ENCODE results near the gene IL15. TPM values are rescaled to one million over a fixed set of nuclear protein-coding genes. Genes with fewer than 3 reads are reported as not detected.
"Not testable (repeated sequence)": the region's sequence is repeated elsewhere in the genome, so short reads cannot be mapped to it uniquely, and the experiment has no call there.

The IL15 gene
- total RNA-seq, 1 donor from 2014 or later: 3.8 TPM

- Mint-ChIP-seq H3K4me1 (ENCODE audit: unreplicated experiment) (peaks cover 6% of the 10 kb centered on the region), H3K4me3 (ENCODE audit: unreplicated experiment) (no peak overlapping the region), H3K36me3 (ENCODE audit: unreplicated experiment) (peaks cover 27% of the 10 kb centered on the region), H3K27ac (ENCODE audit: unreplicated experiment) (no peak overlapping the region), H3K9me3 (ENCODE audit: unreplicated experiment) (peaks cover 54% of the 10 kb centered on the region), H3K27me3 (ENCODE audit: unreplicated experiment) (no peaks in the 10 kb centered on the region)
- no peak for DNase-seq (ENCODE audit: extremely low spot score, unreplicated experiment)
- TF ChIP-seq, protein P1, sequence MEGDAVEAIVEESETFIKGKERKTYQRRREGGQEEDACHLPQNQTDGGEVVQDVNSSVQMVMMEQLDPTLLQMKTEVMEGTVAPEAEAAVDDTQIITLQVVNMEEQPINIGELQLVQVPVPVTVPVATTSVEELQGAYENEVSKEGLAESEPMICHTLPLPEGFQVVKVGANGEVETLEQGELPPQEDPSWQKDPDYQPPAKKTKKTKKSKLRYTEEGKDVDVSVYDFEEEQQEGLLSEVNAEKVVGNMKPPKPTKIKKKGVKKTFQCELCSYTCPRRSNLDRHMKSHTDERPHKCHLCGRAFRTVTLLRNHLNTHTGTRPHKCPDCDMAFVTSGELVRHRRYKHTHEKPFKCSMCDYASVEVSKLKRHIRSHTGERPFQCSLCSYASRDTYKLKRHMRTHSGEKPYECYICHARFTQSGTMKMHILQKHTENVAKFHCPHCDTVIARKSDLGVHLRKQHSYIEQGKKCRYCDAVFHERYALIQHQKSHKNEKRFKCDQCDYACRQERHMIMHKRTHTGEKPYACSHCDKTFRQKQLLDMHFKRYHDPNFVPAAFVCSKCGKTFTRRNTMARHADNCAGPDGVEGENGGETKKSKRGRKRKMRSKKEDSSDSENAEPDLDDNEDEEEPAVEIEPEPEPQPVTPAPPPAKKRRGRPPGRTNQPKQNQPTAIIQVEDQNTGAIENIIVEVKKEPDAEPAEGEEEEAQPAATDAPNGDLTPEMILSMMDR (IDR thresholded peaks at IDR 0.05): no peak
These were observed 103.3 kb downstream of the IL15 start for GRCh38 chr4:141739636-141740035.

DNA sequence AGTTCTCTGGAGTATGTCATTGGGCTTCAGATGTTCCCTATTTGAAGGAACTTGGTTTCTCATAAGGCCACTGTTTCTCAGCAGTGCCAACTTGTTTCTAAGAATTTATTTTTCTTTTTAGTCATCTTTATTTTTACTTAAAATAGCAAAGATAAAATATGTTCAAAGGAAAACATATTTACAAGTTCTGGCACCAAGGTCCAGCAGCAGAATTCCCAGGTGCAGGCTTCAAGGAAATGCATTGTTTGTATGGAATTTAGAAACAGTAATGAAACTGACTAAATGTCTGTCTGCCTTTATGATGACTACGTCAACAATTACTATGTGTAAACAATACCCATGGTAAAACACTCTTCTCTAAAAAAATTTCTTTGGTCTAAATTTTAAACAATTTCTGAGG is 109.6 kb downstream of the IL15 start:
- TF ChIP-seq, protein P1 (IDR thresholded peaks at IDR 0.05): no peak
- no peak overlapping the region for H3K27ac Mint-ChIP-seq (ENCODE audit: unreplicated experiment)
- no peak for DNase-seq (ENCODE audit: extremely low spot score, unreplicated experiment)
- peaks cover 5% of the 10 kb centered on the region for H3K36me3 Mint-ChIP-seq (ENCODE audit: unreplicated experiment)
- peaks cover 8% of the 10 kb centered on the region for H3K4me1 Mint-ChIP-seq (ENCODE audit: unreplicated experiment)
- H3K4me3 Mint-ChIP-seq (ENCODE audit: unreplicated experiment): no peak overlapping the region
- peaks cover 3% of the 10 kb centered on the region for H3K27me3 Mint-ChIP-seq (ENCODE audit: unreplicated experiment)
- peaks cover 20% of the 10 kb centered on the region for H3K9me3 Mint-ChIP-seq (ENCODE audit: unreplicated experiment)

DNA sequence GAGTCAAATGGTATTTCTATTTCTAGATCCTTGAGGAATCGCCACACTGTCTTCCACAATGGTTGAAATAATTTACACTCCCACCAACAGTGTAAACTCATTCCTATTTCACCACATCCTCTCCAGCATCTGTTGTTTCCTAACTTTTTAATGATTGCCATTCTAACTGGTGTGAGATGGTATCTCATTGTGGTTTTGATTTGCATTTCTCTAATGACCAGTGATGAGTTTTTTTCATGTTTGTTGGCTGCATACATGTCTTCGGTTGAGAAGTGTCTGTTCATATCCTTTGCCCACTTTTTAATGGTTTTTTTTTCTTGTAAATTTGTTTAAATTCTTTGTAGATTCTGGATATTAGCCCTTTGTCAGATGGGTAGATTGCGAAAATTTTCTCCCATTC is 115.4 kb downstream of the IL15 start:
- H3K9me3 Mint-ChIP-seq (ENCODE audit: unreplicated experiment); DNase-seq (ENCODE audit: extremely low spot score, unreplicated experiment); H3K4me3 Mint-ChIP-seq (ENCODE audit: unreplicated experiment); H3K27me3 Mint-ChIP-seq (ENCODE audit: unreplicated experiment); H3K36me3 Mint-ChIP-seq (ENCODE audit: unreplicated experiment); H3K27ac Mint-ChIP-seq (ENCODE audit: unreplicated experiment); H3K4me1 Mint-ChIP-seq (ENCODE audit: unreplicated experiment): not testable (repeated sequence)

GRCh38 chr4:141757287-141757686 is 120.9 kb downstream of the IL15 start:
- Mint-ChIP-seq H3K4me1 (ENCODE audit: unreplicated experiment) (peaks cover 15% of the 10 kb centered on the region), H3K27me3 (ENCODE audit: unreplicated experiment) (no peaks in the 10 kb centered on the region), H3K27ac (ENCODE audit: unreplicated experiment) (peak overlapping the region; percentile 15), H3K4me3 (ENCODE audit: unreplicated experiment) (no peak overlapping the region), H3K9me3 (ENCODE audit: unreplicated experiment) (no peaks in the 10 kb centered on the region), H3K36me3 (ENCODE audit: unreplicated experiment) (no peaks in the 10 kb centered on the region)
- TF ChIP-seq, protein P1 (IDR thresholded peaks at IDR 0.05): no peak
- DNase-seq (ENCODE audit: extremely low spot score, unreplicated experiment): no peak

- Mint-ChIP-seq H3K4me3 (ENCODE audit: unreplicated experiment) (no peak overlapping the region), H3K36me3 (ENCODE audit: unreplicated experiment) (no peaks in the 10 kb centered on the region), H3K9me3 (ENCODE audit: unreplicated experiment) (peaks cover under 1% of the 10 kb centered on the region), H3K27me3 (ENCODE audit: unreplicated experiment) (no peaks in the 10 kb centered on the region), H3K4me1 (ENCODE audit: unreplicated experiment) (peaks cover 20% of the 10 kb centered on the region), H3K27ac (ENCODE audit: unreplicated experiment) (no peak overlapping the region)
- TF ChIP-seq, protein P1 (IDR thresholded peaks at IDR 0.05): no peak
- no peak for DNase-seq (ENCODE audit: extremely low spot score, unreplicated experiment)
These were observed 123.5 kb downstream of the IL15 start for GRCh38 chr4:141759796-141760425.
